ENCODE data around the gene STAT4. TPM values are rescaled to one million over a fixed set of nuclear protein-coding genes. Genes with fewer than 3 reads are reported as not detected.

STAT4 gene
- polyA plus RNA-seq, 1 donor (not counting 4 experiments of a cell fraction or from before 2014, with no cell fraction given): 2.0 TPM

DNA sequence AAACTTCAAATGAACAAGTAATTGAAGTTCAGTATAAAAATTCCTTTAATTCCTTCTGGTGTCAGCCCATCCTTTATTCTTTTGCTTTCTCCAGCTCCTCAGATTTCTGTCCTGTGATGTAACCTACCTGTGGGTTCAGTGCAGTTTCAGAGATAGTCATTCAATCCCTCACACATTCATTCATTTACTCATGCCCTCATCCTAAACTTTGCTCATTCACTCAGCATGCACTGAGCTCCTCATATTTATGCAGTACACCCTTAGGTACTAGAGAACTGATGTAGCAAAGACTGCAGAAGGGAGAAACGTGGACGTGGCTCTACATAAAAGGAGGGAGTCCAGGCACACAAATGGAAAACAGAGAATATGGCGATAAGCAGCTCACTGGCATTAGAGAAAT lies 91.5 kb downstream of the STAT4 start:
- Histone ChIP-seq H3K4me2 (ENCODE audit: control insufficient read depth, extremely low read depth, insufficient read depth, low read depth, low read length) (no peak overlapping the region), H3K36me3 (ENCODE audit: control insufficient read depth in 2 of 2, extremely low read depth in 1 of 2, insufficient read depth in 2 of 2, low read length in 2 of 2) (no peaks in the 10 kb centered on the region), H3K9me1 (ENCODE audit: control insufficient read depth, extremely low read depth, insufficient read depth, low read length) (no peaks in the 10 kb centered on the region), H3K4me1 (ENCODE audit: control insufficient read depth, extremely low read depth, insufficient read depth, low read length) (no peaks in the 10 kb centered on the region), H3K79me2 (ENCODE audit: control insufficient read depth, insufficient read depth, low read length) (no peaks in the 10 kb centered on the region), H4K20me1 (ENCODE audit: control insufficient read depth, extremely low read depth, insufficient read depth, low read length) (no peaks in the 10 kb centered on the region), H3K9me3 (ENCODE audit: control insufficient read depth, low read depth, low read length) (no peaks in the 10 kb centered on the region), H3K27me3 (ENCODE audit: control insufficient read depth, extremely low read depth, insufficient read depth, low read length) (peaks cover 8% of the 10 kb centered on the region), H3K9ac (ENCODE audit: control insufficient read depth, extremely low read depth, insufficient read depth, low read length) (no peak overlapping the region), H3K27ac (ENCODE audit: control insufficient read depth, insufficient read depth, low read length) (no peak overlapping the region), H2AFZ (ENCODE audit: control insufficient read depth, low read length) (no peak overlapping the region), H3K4me3 (ENCODE audit: control insufficient read depth in 2 of 3, extremely low read depth in 1 of 3, insufficient read depth in 2 of 3, low read depth in 1 of 3, low read length in 3 of 3) (no peak overlapping the region)
- FAIRE-seq (no peak), DNase-seq (ENCODE audit: low read depth, low spot score) (no peak)
- dilution Hi-C loops (cut with MboI; ENCODE audit: extremely low pct_ligation_motif_present, low sequenced_read_pairs): no loop called here
- TF ChIP-seq, protein P1, sequence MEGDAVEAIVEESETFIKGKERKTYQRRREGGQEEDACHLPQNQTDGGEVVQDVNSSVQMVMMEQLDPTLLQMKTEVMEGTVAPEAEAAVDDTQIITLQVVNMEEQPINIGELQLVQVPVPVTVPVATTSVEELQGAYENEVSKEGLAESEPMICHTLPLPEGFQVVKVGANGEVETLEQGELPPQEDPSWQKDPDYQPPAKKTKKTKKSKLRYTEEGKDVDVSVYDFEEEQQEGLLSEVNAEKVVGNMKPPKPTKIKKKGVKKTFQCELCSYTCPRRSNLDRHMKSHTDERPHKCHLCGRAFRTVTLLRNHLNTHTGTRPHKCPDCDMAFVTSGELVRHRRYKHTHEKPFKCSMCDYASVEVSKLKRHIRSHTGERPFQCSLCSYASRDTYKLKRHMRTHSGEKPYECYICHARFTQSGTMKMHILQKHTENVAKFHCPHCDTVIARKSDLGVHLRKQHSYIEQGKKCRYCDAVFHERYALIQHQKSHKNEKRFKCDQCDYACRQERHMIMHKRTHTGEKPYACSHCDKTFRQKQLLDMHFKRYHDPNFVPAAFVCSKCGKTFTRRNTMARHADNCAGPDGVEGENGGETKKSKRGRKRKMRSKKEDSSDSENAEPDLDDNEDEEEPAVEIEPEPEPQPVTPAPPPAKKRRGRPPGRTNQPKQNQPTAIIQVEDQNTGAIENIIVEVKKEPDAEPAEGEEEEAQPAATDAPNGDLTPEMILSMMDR (optimal IDR thresholded peaks at IDR 0.05 in 1 of 3, IDR thresholded peaks at IDR 0.05 in 1 of 3, conservative IDR thresholded peaks at IDR 0.05 in 1 of 3; ENCODE audit: extremely low read depth in 1 of 3, insufficient read depth in 2 of 3, low read length in 3 of 3): no peak
- no peak for TF ChIP-seq EZH2 (IDR thresholded peaks at IDR 0.05; ENCODE audit: low read length)

DNA sequence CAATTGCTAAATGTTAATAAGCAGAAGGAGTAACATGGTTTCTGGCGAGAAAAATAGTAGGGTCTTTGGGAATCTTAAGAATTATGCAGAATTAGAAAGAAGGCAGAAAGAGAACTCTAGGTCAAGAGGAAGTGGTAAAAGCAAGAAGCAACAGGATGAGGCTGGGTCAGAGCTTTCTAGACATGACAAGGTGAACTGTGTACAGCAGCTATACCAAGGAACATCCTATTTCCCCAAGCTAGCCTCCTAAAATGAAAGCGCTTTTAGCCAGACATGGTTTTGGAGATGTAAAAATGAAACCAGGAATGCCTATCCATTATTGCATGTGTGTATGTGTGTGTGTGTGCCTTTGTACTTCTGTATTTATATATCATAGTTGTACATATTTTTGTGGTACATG lies 94.6 kb downstream of the STAT4 start:
- no peak overlapping the region for H3K4me3 ChIP-seq (ENCODE audit: control insufficient read depth in 2 of 3, extremely low read depth in 1 of 3, insufficient read depth in 2 of 3, low read depth in 1 of 3, low read length in 3 of 3)
- H3K27me3 ChIP-seq (ENCODE audit: control insufficient read depth, extremely low read depth, insufficient read depth, low read length): peaks cover 8% of the 10 kb centered on the region
- no peaks in the 10 kb centered on the region for H3K9me1 ChIP-seq (ENCODE audit: control insufficient read depth, extremely low read depth, insufficient read depth, low read length)
- dilution Hi-C loops (cut with MboI; ENCODE audit: extremely low pct_ligation_motif_present, low sequenced_read_pairs): no loop called here
- H3K27ac ChIP-seq (ENCODE audit: control insufficient read depth, insufficient read depth, low read length): no peak overlapping the region
- no peaks in the 10 kb centered on the region for H3K79me2 ChIP-seq (ENCODE audit: control insufficient read depth, insufficient read depth, low read length)
- peak; percentile 46 for FAIRE-seq
- no peaks in the 10 kb centered on the region for H3K36me3 ChIP-seq (ENCODE audit: control insufficient read depth in 2 of 2, extremely low read depth in 1 of 2, insufficient read depth in 2 of 2, low read length in 2 of 2)
- no peak for DNase-seq (ENCODE audit: low read depth, low spot score)
- no peaks in the 10 kb centered on the region for H3K4me1 ChIP-seq (ENCODE audit: control insufficient read depth, extremely low read depth, insufficient read depth, low read length)
- no peak overlapping the region for H3K9ac ChIP-seq (ENCODE audit: control insufficient read depth, extremely low read depth, insufficient read depth, low read length)
- TF ChIP-seq, protein P1 (optimal IDR thresholded peaks at IDR 0.05 in 1 of 3, IDR thresholded peaks at IDR 0.05 in 1 of 3, conservative IDR thresholded peaks at IDR 0.05 in 1 of 3; ENCODE audit: extremely low read depth in 1 of 3, insufficient read depth in 2 of 3, low read length in 3 of 3): no peak
- no peak for TF ChIP-seq EZH2 (IDR thresholded peaks at IDR 0.05; ENCODE audit: low read length)
- H3K4me2 ChIP-seq (ENCODE audit: control insufficient read depth, extremely low read depth, insufficient read depth, low read depth, low read length): no peak overlapping the region
- no peaks in the 10 kb centered on the region for H4K20me1 ChIP-seq (ENCODE audit: control insufficient read depth, extremely low read depth, insufficient read depth, low read length)
- H2AFZ ChIP-seq (ENCODE audit: control insufficient read depth, low read length): no peak overlapping the region
- no peaks in the 10 kb centered on the region for H3K9me3 ChIP-seq (ENCODE audit: control insufficient read depth, low read depth, low read length)

Measured in keratinocyte (primary cell).